ENCODE data around the gene ARSA.

GRCh38 chr22:50577697-50577986 lies 50.3 kb downstream of the ARSA start:
- TF ChIP-seq CTCF (IDR thresholded peaks at IDR 0.05; ENCODE audit: low read depth, low read length) (no peak), POLR2A (IDR thresholded peaks at IDR 0.05; ENCODE audit: extremely low read depth, insufficient read length) (no peak)
